Thyroid gland (tissue), 4 donors: ENCODE data around the gene ADORA2A.

ENCODE experiments used
- CTCF ChIP-seq, 6 experiments: fragments of 200-600 bp in 3 of 6; fragments of 450-650 bp in 3 of 6; sonication (generic) in 3 of 6; IDR thresholded peaks; one replicate each; pipeline ENCODE4 v1.5.1; 2016 to 2019; ENCODE audit warnings: antibody characterized with exemption in 6 of 6, mild to moderate bottlenecking in 2 of 6, inconsistent platforms in 1 of 6, moderate library complexity in 1 of 6
- POLR2A ChIP-seq, 2 donors: fragments of 450-650 bp; IDR thresholded peaks; one replicate each; pipeline ENCODE4 v1.6.1; 2017; ENCODE audit warnings: antibody characterized with exemption in 2 of 2, mild to moderate bottlenecking in 2 of 2, moderate library complexity in 1 of 2

GRCh38 chr22:24394254-24394653 is 33.1 kb upstream of the ADORA2A start:
- TF ChIP-seq POLR2A (IDR thresholded peaks at IDR 0.05) (no peak), CTCF (IDR thresholded peaks at IDR 0.05) (no peak)
